ENCODE results near the gene TBCB.
"Not testable (repeated sequence)": the region's sequence is repeated elsewhere in the genome, so short reads cannot be mapped to it uniquely, and the experiment has no call there.

TBCB gene

DNA sequence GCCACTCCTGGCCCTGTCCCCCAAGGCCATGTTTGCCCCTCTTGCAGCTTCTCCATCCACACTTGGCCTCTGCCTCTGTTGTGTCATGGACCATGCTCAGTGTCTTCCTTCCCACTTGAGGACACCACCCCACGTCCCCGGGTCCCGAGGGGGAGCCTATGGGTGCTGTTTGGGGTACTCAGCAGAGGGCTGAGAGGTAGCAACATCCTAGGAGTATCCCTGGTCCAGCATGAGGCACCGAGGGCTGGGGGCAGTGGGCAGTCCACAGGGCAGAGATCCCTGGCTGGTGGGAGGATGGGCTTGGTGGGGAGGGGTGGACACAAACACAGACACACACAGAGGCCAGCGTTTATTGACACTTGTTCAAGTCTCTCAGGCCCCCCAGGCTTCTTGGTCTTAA lies 35.3 kb downstream of the TBCB start:
- DNase-seq (ENCODE audit: low read depth, low spot score), result no peak
- H3K4me3 ChIP-seq (ENCODE audit: low read length), result no peak overlapping the region
- peaks cover 28% of the 10 kb centered on the region for H3K36me3 ChIP-seq (ENCODE audit: control insufficient read depth, insufficient read depth, low read length)
- WGBS (ENCODE audit: insufficient coverage, insufficient read length), result no CpG with 5 or more reads among the region's 5 CpGs
- H3K27ac ChIP-seq (ENCODE audit: low read length), result no peak overlapping the region
- H3K9me3 ChIP-seq (ENCODE audit: control insufficient read depth, insufficient read depth, low read length), result no peaks in the 10 kb centered on the region
- no peaks in the 10 kb centered on the region for H3K4me1 ChIP-seq (ENCODE audit: control insufficient read depth, insufficient read depth, low read length)
- no peaks in the 10 kb centered on the region for H3K27me3 ChIP-seq (ENCODE audit: control insufficient read depth, insufficient read depth, low read length)

GRCh38 chr19:36151144-36152018 lies 36.1 kb downstream of the TBCB start:
- H3K4me1 ChIP-seq (ENCODE audit: control insufficient read depth, insufficient read depth, low read length), result no peaks in the 10 kb centered on the region
- no peaks in the 10 kb centered on the region for H3K9me3 ChIP-seq (ENCODE audit: control insufficient read depth, insufficient read depth, low read length)
- H3K27ac ChIP-seq (ENCODE audit: low read length), result no peak overlapping the region
- H3K4me3 ChIP-seq (ENCODE audit: low read length), result no peak overlapping the region
- DNase-seq (ENCODE audit: low read depth, low spot score), result no peak
- H3K27me3 ChIP-seq (ENCODE audit: control insufficient read depth, insufficient read depth, low read length), result no peaks in the 10 kb centered on the region
- WGBS (ENCODE audit: insufficient coverage, insufficient read length), result no CpG with 5 or more reads among the region's 47 CpGs
- H3K36me3 ChIP-seq (ENCODE audit: control insufficient read depth, insufficient read depth, low read length), result peaks cover 20% of the 10 kb centered on the region

GRCh38 chr19:36152019-36152351 lies 36.7 kb downstream of the TBCB start:
- WGBS (ENCODE audit: insufficient coverage, insufficient read length), result no CpG with 5 or more reads among the region's 16 CpGs
- Histone ChIP-seq H3K36me3 (ENCODE audit: control insufficient read depth, insufficient read depth, low read length) (peaks cover 15% of the 10 kb centered on the region), H3K27ac (ENCODE audit: low read length) (no peak overlapping the region), H3K4me1 (ENCODE audit: control insufficient read depth, insufficient read depth, low read length) (no peaks in the 10 kb centered on the region), H3K4me3 (ENCODE audit: low read length) (no peak overlapping the region), H3K27me3 (ENCODE audit: control insufficient read depth, insufficient read depth, low read length) (no peaks in the 10 kb centered on the region), H3K9me3 (ENCODE audit: control insufficient read depth, insufficient read depth, low read length) (no peaks in the 10 kb centered on the region)
- no peak for DNase-seq (ENCODE audit: low read depth, low spot score)

GRCh38 chr19:36152352-36153091 lies 37.3 kb downstream of the TBCB start, which contains the start of gene COX7A1:
TSS of gene COX7A1 (minus strand) at chr19:36152447. CDS start at chr19:36152407, 40 bp downstream.
- Histone ChIP-seq H3K27me3 (ENCODE audit: control insufficient read depth, insufficient read depth, low read length) (no peaks in the 10 kb centered on the region), H3K9me3 (ENCODE audit: control insufficient read depth, insufficient read depth, low read length) (no peaks in the 10 kb centered on the region), H3K4me1 (ENCODE audit: control insufficient read depth, insufficient read depth, low read length) (no peaks in the 10 kb centered on the region), H3K36me3 (ENCODE audit: control insufficient read depth, insufficient read depth, low read length) (peaks cover 14% of the 10 kb centered on the region; the same call in 1 of the 2 replicates), H3K27ac (ENCODE audit: low read length) (no peak within 1 kb of the TSS), H3K4me3 (ENCODE audit: low read length) (no peak within 1 kb of the TSS)
- DNase-seq (ENCODE audit: low read depth, low spot score), result no peak
- WGBS (ENCODE audit: insufficient coverage, insufficient read length), result no CpG with 5 or more reads among the region's 40 CpGs

GRCh38 chr19:36153126-36153525 lies 37.9 kb downstream of the TBCB start:
- H3K4me3 ChIP-seq (ENCODE audit: low read length), result no peak overlapping the region
- H3K9me3 ChIP-seq (ENCODE audit: control insufficient read depth, insufficient read depth, low read length), result no peaks in the 10 kb centered on the region
- no CpG with 5 or more reads among the region's 10 CpGs for WGBS (ENCODE audit: insufficient coverage, insufficient read length)
- H3K4me1 ChIP-seq (ENCODE audit: control insufficient read depth, insufficient read depth, low read length), result no peaks in the 10 kb centered on the region
- no peaks in the 10 kb centered on the region for H3K27me3 ChIP-seq (ENCODE audit: control insufficient read depth, insufficient read depth, low read length)
- no peak overlapping the region for H3K27ac ChIP-seq (ENCODE audit: low read length)
- DNase-seq (ENCODE audit: low read depth, low spot score), result no peak
- peaks cover 14% of the 10 kb centered on the region; the same call in 1 of the 2 replicates for H3K36me3 ChIP-seq (ENCODE audit: control insufficient read depth, insufficient read depth, low read length)

DNA sequence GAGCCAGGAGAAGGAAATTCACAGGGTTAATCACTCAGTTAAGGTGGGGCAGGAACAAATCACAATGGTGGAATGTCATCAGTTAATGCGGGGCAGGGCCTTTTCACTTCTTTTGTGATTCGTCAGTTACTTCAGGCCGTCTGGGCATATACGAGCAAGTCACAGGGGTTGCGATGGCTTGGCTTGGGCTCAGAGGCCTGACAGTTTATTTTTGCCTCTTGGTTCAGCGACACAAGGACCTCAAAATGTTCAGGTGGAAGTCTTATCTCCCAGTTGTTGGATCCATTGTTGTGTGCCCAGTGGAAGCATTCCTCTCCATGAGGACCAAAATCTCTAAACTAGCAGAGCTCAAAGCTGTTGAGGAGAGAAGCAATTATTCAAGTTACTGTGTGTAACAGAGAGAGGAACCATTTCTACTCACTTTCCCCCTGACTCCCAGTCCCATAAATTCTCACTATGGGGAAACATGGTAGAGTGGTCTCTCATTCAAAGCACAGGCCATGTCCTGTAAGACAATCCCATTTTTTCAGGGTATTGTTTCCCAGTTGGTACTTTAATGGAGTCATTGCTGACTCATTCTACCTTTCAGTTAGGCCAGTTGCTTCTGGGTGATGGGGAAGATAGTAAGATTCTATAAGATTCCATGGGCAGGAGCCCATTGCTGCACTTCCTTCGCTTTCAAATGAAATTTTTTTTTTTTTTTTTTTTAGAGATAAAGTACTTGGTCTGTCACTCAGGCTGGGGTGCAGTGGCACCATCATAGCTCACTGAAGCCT lies 45.7 kb downstream of the TBCB start:
- Histone ChIP-seq H3K27ac (ENCODE audit: low read length) (no peak overlapping the region), H3K4me1 (ENCODE audit: control insufficient read depth, insufficient read depth, low read length) (peaks cover 2% of the 10 kb centered on the region; the same call in 1 of the 2 replicates), H3K9me3 (ENCODE audit: control insufficient read depth, insufficient read depth, low read length) (no peaks in the 10 kb centered on the region), H3K36me3 (ENCODE audit: control insufficient read depth, insufficient read depth, low read length) (no peaks in the 10 kb centered on the region), H3K27me3 (ENCODE audit: control insufficient read depth, insufficient read depth, low read length) (no peaks in the 10 kb centered on the region), H3K4me3 (ENCODE audit: low read length) (no peak overlapping the region)
- WGBS (ENCODE audit: insufficient coverage, insufficient read length), result no CpG with 5 or more reads among the region's 7 CpGs
- DNase-seq (ENCODE audit: low read depth, low spot score), result no peak

GRCh38 chr19:36163813-36164212 lies 48.5 kb downstream of the TBCB start:
- peaks cover 2% of the 10 kb centered on the region; the same call in 1 of the 2 replicates for H3K4me1 ChIP-seq (ENCODE audit: control insufficient read depth, insufficient read depth, low read length)
- no peak overlapping the region for H3K27ac ChIP-seq (ENCODE audit: low read length)
- no peak overlapping the region for H3K4me3 ChIP-seq (ENCODE audit: low read length)
- H3K9me3 ChIP-seq (ENCODE audit: control insufficient read depth, insufficient read depth, low read length), result no peaks in the 10 kb centered on the region
- no peak for DNase-seq (ENCODE audit: low read depth, low spot score)
- no peaks in the 10 kb centered on the region for H3K36me3 ChIP-seq (ENCODE audit: control insufficient read depth, insufficient read depth, low read length)
- WGBS (ENCODE audit: insufficient coverage, insufficient read length), result no CpG with 5 or more reads among the region's 12 CpGs
- H3K27me3 ChIP-seq (ENCODE audit: control insufficient read depth, insufficient read depth, low read length), result no peaks in the 10 kb centered on the region

- H3K36me3 ChIP-seq (ENCODE audit: control insufficient read depth, insufficient read depth, low read length), result no peaks in the 10 kb centered on the region
- no peaks in the 10 kb centered on the region for H3K27me3 ChIP-seq (ENCODE audit: control insufficient read depth, insufficient read depth, low read length)
- DNase-seq (ENCODE audit: low read depth, low spot score), result no peak
- no peaks in the 10 kb centered on the region for H3K4me1 ChIP-seq (ENCODE audit: control insufficient read depth, insufficient read depth, low read length)
- no peaks in the 10 kb centered on the region for H3K9me3 ChIP-seq (ENCODE audit: control insufficient read depth, insufficient read depth, low read length)
- no peak overlapping the region for H3K27ac ChIP-seq (ENCODE audit: low read length)
- no CpG with 5 or more reads among the region's 9 CpGs for WGBS (ENCODE audit: insufficient coverage, insufficient read length)
- H3K4me3 ChIP-seq (ENCODE audit: low read length), result no peak overlapping the region
Measured at GRCh38 chr19:36169084-36169760, 54.0 kb downstream of the TBCB start.

- Histone ChIP-seq H3K4me3 (ENCODE audit: low read length) (no peak overlapping the region), H3K9me3 (ENCODE audit: control insufficient read depth, insufficient read depth, low read length) (no peaks in the 10 kb centered on the region), H3K4me1 (ENCODE audit: control insufficient read depth, insufficient read depth, low read length) (no peaks in the 10 kb centered on the region), H3K27me3 (ENCODE audit: control insufficient read depth, insufficient read depth, low read length) (no peaks in the 10 kb centered on the region), H3K36me3 (ENCODE audit: control insufficient read depth, insufficient read depth, low read length) (no peaks in the 10 kb centered on the region), H3K27ac (ENCODE audit: low read length) (no peak overlapping the region)
- DNase-seq (ENCODE audit: low read depth, low spot score), result no peak
- WGBS (ENCODE audit: insufficient coverage, insufficient read length), result no CpG with 5 or more reads among the region's 5 CpGs
Measured at GRCh38 chr19:36172852-36173251, 57.6 kb downstream of the TBCB start.

GRCh38 chr19:36173846-36174245 lies 58.6 kb downstream of the TBCB start:
- not testable (repeated sequence) for H3K27ac ChIP-seq (ENCODE audit: low read length); H3K9me3 ChIP-seq (ENCODE audit: control insufficient read depth, insufficient read depth, low read length); H3K36me3 ChIP-seq (ENCODE audit: control insufficient read depth, insufficient read depth, low read length); H3K4me3 ChIP-seq (ENCODE audit: low read length); H3K27me3 ChIP-seq (ENCODE audit: control insufficient read depth, insufficient read depth, low read length); DNase-seq (ENCODE audit: low read depth, low spot score); H3K4me1 ChIP-seq (ENCODE audit: control insufficient read depth, insufficient read depth, low read length)
- WGBS (ENCODE audit: insufficient coverage, insufficient read length), result no CpG with 5 or more reads among the region's 8 CpGs
